Right atrium auricular region (tissue), 2 donors: ENCODE results near the gene MLN. TPM values are rescaled to one million over a fixed set of nuclear protein-coding genes. Genes with fewer than 3 reads are reported as not detected.

ENCODE experiments used
- DNase-seq: peaks from one replicate; pipeline ENCODE4 v3.0.0-alpha.2; 2019; ENCODE audit warnings: low spot score
- H3K27ac ChIP-seq, 2 donors: fragments of 200-600 bp; sonication (generic); 1 replicate in 1 of 2; 2 replicates in 1 of 2; pipeline ENCODE4 v1.5.1; 2016 to 2019
- H3K27me3 ChIP-seq, 2 donors: fragments of 200-600 bp; sonication (generic); one replicate each; pipeline versions ENCODE4 v1.5.1 to v1.6.0; 2017 to 2019
- H3K36me3 ChIP-seq: fragments of 200-600 bp; sonication (generic); one replicate; pipeline ENCODE4 v1.5.1; 2016
- H3K4me1 ChIP-seq, 2 donors: fragments of 200-600 bp; sonication (generic); one replicate each; pipeline versions ENCODE4 v1.5.1 to v1.6.0; 2017 to 2019
- H3K4me3 ChIP-seq, 2 donors: fragments of 200-600 bp; sonication (generic); 1 replicate in 1 of 2; 2 replicates in 1 of 2; pipeline ENCODE4 v1.5.1; 2017 to 2019; ENCODE audit warnings: mild to moderate bottlenecking in 1 of 2, moderate library complexity in 1 of 2
- H3K9me3 ChIP-seq, 2 donors: fragments of 200-600 bp; sonication (generic); one replicate each; pipeline ENCODE4 v1.5.1; 2019
- CTCF ChIP-seq, 2 donors: fragments of 200-600 bp; sonication (generic); IDR thresholded peaks; one replicate each; pipeline ENCODE4 v1.5.1; 2019; ENCODE audit warnings: antibody characterized with exemption in 2 of 2
- total RNA-seq, 2 donors: library from RNA; depleted of rRNA; stranded (reverse); fragments of >200 nt; gene quantifications; one replicate each; pipeline ENCODE4 v1.1.0, GENCODE V29; 2016

MLN gene
- total RNA-seq, 2 donors from 2014 or later, result not detected

- Histone ChIP-seq H3K4me1 (peaks cover 0 to 21% of the 10 kb centered on the region in 2 donors), H3K27me3 (no peaks in the 10 kb centered on the region), H3K4me3 (no peak overlapping the region), H3K36me3 (peaks cover 94% of the 10 kb centered on the region), H3K27ac (no peak overlapping the region), H3K9me3 (no peaks in the 10 kb centered on the region)
- no peak for TF ChIP-seq CTCF (IDR thresholded peaks at IDR 0.05)
- no peak for DNase-seq
These were observed 24.5 kb downstream of the MLN start for GRCh38 chr6:33779290-33779689.

GRCh38 chr6:33778444-33779121 is 25.2 kb downstream of the MLN start:
- Histone ChIP-seq H3K4me3 (no peak overlapping the region), H3K36me3 (peaks cover 92% of the 10 kb centered on the region), H3K9me3 (no peaks in the 10 kb centered on the region), H3K27ac (no peak overlapping the region), H3K4me1 (peaks cover 0 to 21% of the 10 kb centered on the region in 2 donors), H3K27me3 (no peaks in the 10 kb centered on the region)
- TF ChIP-seq CTCF (IDR thresholded peaks at IDR 0.05), result no peak
- no peak for DNase-seq

- Histone ChIP-seq H3K27ac (no peak overlapping the region), H3K4me1 (peaks cover 0 to 24% of the 10 kb centered on the region in 2 donors), H3K9me3 (no peaks in the 10 kb centered on the region), H3K4me3 (no peak overlapping the region), H3K27me3 (no peaks in the 10 kb centered on the region), H3K36me3 (peaks cover 92% of the 10 kb centered on the region)
- no peak for TF ChIP-seq CTCF (IDR thresholded peaks at IDR 0.05)
- DNase-seq, result no peak
These were observed 26.1 kb downstream of the MLN start for GRCh38 chr6:33777398-33778388.

DNA sequence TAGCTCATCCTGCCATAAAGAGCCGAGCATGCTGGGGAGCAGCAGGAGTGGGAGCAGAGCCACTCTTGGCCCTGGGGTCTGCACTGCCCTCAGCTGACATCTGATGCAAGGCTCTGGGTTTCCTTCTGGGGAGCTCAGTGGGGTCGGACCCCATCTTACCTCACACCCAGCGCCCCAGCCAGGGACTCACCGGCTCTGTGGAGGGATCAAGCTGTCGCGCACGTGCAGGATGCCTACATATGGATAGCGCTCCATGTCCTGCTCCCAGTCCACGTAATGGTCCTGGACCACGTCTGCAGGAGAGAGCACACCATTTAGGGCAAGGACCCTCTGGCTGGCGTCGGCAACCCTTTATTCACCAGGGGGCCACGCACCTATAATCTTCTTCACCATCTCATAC is 27.0 kb downstream of the MLN start:
- Histone ChIP-seq H3K4me1 (peaks cover 0 to 28% of the 10 kb centered on the region in 2 donors), H3K9me3 (no peaks in the 10 kb centered on the region), H3K27ac (no peak overlapping the region), H3K27me3 (no peaks in the 10 kb centered on the region), H3K4me3 (no peak overlapping the region), H3K36me3 (peaks cover 93% of the 10 kb centered on the region)
- TF ChIP-seq CTCF (IDR thresholded peaks at IDR 0.05), result no peak
- no peak for DNase-seq

- peaks cover 0 to 28% of the 10 kb centered on the region in 2 donors for H3K4me1 ChIP-seq
- no peak for DNase-seq
These were observed 27.6 kb downstream of the MLN start for GRCh38 chr6:33776186-33776585.

More at GRCh38 chr6:33776186-33776585, 27.6 kb downstream of the MLN start:
- Histone ChIP-seq H3K36me3 (peaks cover 92% of the 10 kb centered on the region), H3K4me3 (no peak overlapping the region), H3K27ac (no peak overlapping the region), H3K9me3 (no peaks in the 10 kb centered on the region), H3K27me3 (no peaks in the 10 kb centered on the region)
- no peak for TF ChIP-seq CTCF (IDR thresholded peaks at IDR 0.05)
